GM12878 (cell line): Measurements from ENCODE around the gene RLN2. TPM values are rescaled to one million over a fixed set of nuclear protein-coding genes. Genes with fewer than 3 reads are reported as not detected.

Experiments used
- BACH1 ChIP-seq: fragments of 450-650 bp; IDR thresholded peaks from 2 replicates; pipeline ENCODE4 v1.6.1; 2017; ENCODE audit warnings: mild to moderate bottlenecking, borderline replicate concordance
- BCL11A ChIP-seq: IDR thresholded peaks from 2 replicates; pipeline ENCODE4 v1.6.1; 2011; ENCODE audit warnings: low read depth, low read length
- BHLHE40 ChIP-seq, 2 experiments: fragments of 450-650 bp in 1 of 2; IDR thresholded peaks; 2 replicates each; pipeline ENCODE4 v1.6.1; 2011 to 2017; ENCODE audit warnings: low read depth in 2 of 2, borderline replicate concordance in 1 of 2, improper control_type of control experiment in 1 of 2, low read length in 1 of 2, mild to moderate bottlenecking in 1 of 2
- CBFB ChIP-seq: IDR thresholded peaks from 2 replicates; pipeline ENCODE4 v1.6.1; 2016; ENCODE audit warnings: antibody characterized with exemption, low read depth
- EP300 ChIP-seq, 2 experiments: fragments of 150-350 bp in 1 of 2; IDR thresholded peaks; 2 replicates each; pipeline ENCODE4 v1.6.1; 2011 to 2012; ENCODE audit warnings: low read depth in 2 of 2, low read length in 2 of 2, borderline replicate concordance in 1 of 2, improper control_type of control experiment in 1 of 2, inconsistent platforms in 1 of 2; ENCODE audit not compliant: control insufficient read depth in 1 of 2
- FOS ChIP-seq: IDR thresholded peaks from 3 replicates; pipeline ENCODE4 v1.6.1; 2011; ENCODE audit warnings: borderline replicate concordance; ENCODE audit not compliant: insufficient read length; ENCODE audit errors: extremely low read depth
- HCFC1 ChIP-seq: fragments of 150-350 bp; IDR thresholded peaks from 2 replicates; pipeline ENCODE4 v1.6.1; 2014; ENCODE audit warnings: low read length
- HDAC2 ChIP-seq: fragments of 200-600 bp; sonication (generic); IDR thresholded peaks from 2 replicates; pipeline ENCODE4 v1.6.1; 2017
- HDAC6 ChIP-seq: fragments of 200-600 bp; sonication (generic); IDR thresholded peaks from one replicate; pipeline ENCODE4 v1.8.0; 2017; ENCODE audit warnings: antibody characterized with exemption; ENCODE audit not compliant: unreplicated experiment
- IKZF1 ChIP-seq: fragments of 450-650 bp; conservative IDR thresholded peaks from 2 replicates; pipeline ENCODE4 v1.6.1; 2017; ENCODE audit warnings: antibody characterized with exemption, mild to moderate bottlenecking
- IRF4 ChIP-seq: IDR thresholded peaks from 2 replicates; pipeline ENCODE4 v1.6.1; 2011; ENCODE audit warnings: low read depth, low read length
- KAT2A ChIP-seq: conservative IDR thresholded peaks from 2 replicates; pipeline ENCODE4 v1.6.1; 2011; ENCODE audit warnings: low read depth, low read length; ENCODE audit not compliant: control insufficient read depth
- KDM1A ChIP-seq: fragments of 200-600 bp; sonication (generic); IDR thresholded peaks from 2 replicates; pipeline ENCODE4 v1.6.1; 2016; ENCODE audit warnings: borderline replicate concordance
- NFIC ChIP-seq: IDR thresholded peaks from 2 replicates; pipeline ENCODE4 v1.6.1; 2012; ENCODE audit warnings: low read depth, mild to moderate bottlenecking, inconsistent platforms, low read length, moderate library complexity
- NFYB ChIP-seq: IDR thresholded peaks from 2 replicates; pipeline ENCODE4 v1.6.1; 2011; ENCODE audit warnings: low read depth, mild to moderate bottlenecking, low read length, improper control_type of control experiment, moderate library complexity; ENCODE audit not compliant: insufficient read depth
- RAD21 ChIP-seq: IDR thresholded peaks from 2 replicates; pipeline ENCODE4 v1.6.1; 2011; ENCODE audit warnings: mild to moderate bottlenecking, low read depth, low read length, moderate library complexity; ENCODE audit not compliant: insufficient read depth
- RUNX3 ChIP-seq: IDR thresholded peaks from 2 replicates; pipeline ENCODE4 v1.6.1; 2012; ENCODE audit warnings: low read length, inconsistent platforms
- SPI1 ChIP-seq: IDR thresholded peaks from 2 replicates; pipeline ENCODE4 v1.6.1; 2011; ENCODE audit warnings: low read depth, mild to moderate bottlenecking, low read length, moderate library complexity, borderline replicate concordance; ENCODE audit not compliant: insufficient read depth
- TCF12 ChIP-seq: IDR thresholded peaks from 2 replicates; pipeline ENCODE4 v1.6.1; 2011; ENCODE audit warnings: low read depth, mild to moderate bottlenecking, low read length
- WRNIP1 ChIP-seq: IDR thresholded peaks from 2 replicates; pipeline ENCODE4 v1.6.1; 2011; ENCODE audit warnings: low read depth, low read length, improper control_type of control experiment, borderline replicate concordance
- ZNF24 ChIP-seq: fragments of 450-650 bp; IDR thresholded peaks from 2 replicates; pipeline ENCODE4 v1.6.1; 2017; ENCODE audit warnings: antibody characterized with exemption, mild to moderate bottlenecking
- ZNF384 ChIP-seq: IDR thresholded peaks from 2 replicates; pipeline ENCODE4 v1.6.1; 2012; ENCODE audit warnings: low read depth, mild to moderate bottlenecking, low read length, improper control_type of control experiment, borderline replicate concordance
- polyA plus RNA-seq, 11 experiments: library from polyadenylated mRNA; depleted of rRNA in 4 of 11; unstranded in 6 of 11; stranded (reverse) in 5 of 11; fragments of >200 nt; fragmentation: Nextera tagmentation in 4 of 11; fragmentation: Illumina TruSeq in 1 of 11; extraction: Ambion mirVana in 4 of 11; extraction: Trizol in 1 of 11; gene quantifications; 1 replicate in 1 of 11; 2 replicates in 10 of 11; pipeline versions ENCODE4 v1.2.1 to v1.2.3, GENCODE V29; 2011 to 2016; ENCODE audit warnings: inconsistent platforms in 2 of 11, missing spikeins in 2 of 11, low read depth in 1 of 11
- total RNA-seq, 4 experiments: library from RNA; depleted of rRNA in 3 of 4; stranded (reverse); fragments of >200 nt in 3 of 4; fragmentation: Illumina TruSeq in 1 of 4; extraction: Trizol in 1 of 4; gene quantifications; 2 replicates each; pipeline versions ENCODE4 v1.2.1 to v1.2.3, GENCODE V29; 2013 to 2021
- TF ChIP-seq, protein P1 (sequence below): fragments of 450-650 bp; IDR thresholded peaks from 2 replicates; pipeline ENCODE4 v1.6.1; 2016; ENCODE audit warnings: mild to moderate bottlenecking
- TF ChIP-seq, protein P2 (sequence below): fragments of 150-350 bp; IDR thresholded peaks from 2 replicates; pipeline ENCODE4 v1.6.1; 2014; ENCODE audit warnings: mild to moderate bottlenecking, low read depth, low read length
- TF ChIP-seq, protein P3 (sequence below): IDR thresholded peaks from 2 replicates; pipeline ENCODE4 v1.6.1; 2011; ENCODE audit warnings: low read depth, mild to moderate bottlenecking, low read length, moderate library complexity, borderline replicate concordance; ENCODE audit errors: extremely low read depth
- TF ChIP-seq, protein P4 (sequence below): IDR thresholded peaks from 2 replicates; pipeline ENCODE4 v1.6.1; 2011; ENCODE audit warnings: low read depth, low read length, improper control_type of control experiment, borderline replicate concordance

The RLN2 gene
- total and polyA plus RNA-seq, 10 of the 15 experiments (the other 5 are each of a cell fraction or from before 2014, with no cell fraction given) = 3.3 to 15.7 (median 6.0) TPM

DNA sequence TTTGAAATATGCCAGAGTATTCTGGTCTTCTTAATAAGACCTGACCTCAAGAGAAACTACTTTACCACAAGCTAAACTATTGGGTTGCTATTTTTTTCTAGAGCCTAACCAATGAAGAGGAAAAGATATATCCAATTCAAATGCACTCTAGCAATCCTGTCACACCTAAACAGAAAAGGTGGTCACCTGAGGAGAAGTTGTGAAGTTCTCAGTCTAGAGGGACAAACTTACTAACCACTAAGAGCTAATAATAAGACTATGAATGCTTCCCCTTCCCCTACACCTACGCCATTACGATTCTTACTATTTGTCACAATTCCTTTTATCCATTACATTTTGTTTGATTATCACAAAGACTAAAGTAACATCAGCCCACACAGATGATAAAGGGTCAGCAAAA lies 29.7 kb downstream of the RLN2 start (continued):
- TF ChIP-seq EP300 (IDR thresholded peaks at IDR 0.05; ENCODE audit: borderline replicate concordance in 1 of 2, control insufficient read depth in 1 of 2, low read depth in 2 of 2, low read length in 2 of 2) (0 out of 4 replicates have a peak, but pooled peaks of 1 of the 2 experiments have one; percentile 42), CBFB (no peak), RAD21 (no peak), BHLHE40 (IDR thresholded peaks at IDR 0.05; ENCODE audit: borderline replicate concordance in 1 of 2, low read depth in 2 of 2, low read length in 1 of 2) (peak in 1 of 2 experiments; percentile 73; a peak in 3 of 4 replicates), BCL11A (peak; percentile 43; the same call in 1 of the 2 replicates), HCFC1 (no peak), HDAC2 (no peak), NFIC (peak; percentile 45; the same call in 1 of the 2 replicates), FOS (no peak), ZNF24 (no peak), NFYB (0 out of 2 replicates have a peak, but pooled peaks have one; percentile 12), ZNF384 (no peak; the same call in 1 of the 2 replicates), IKZF1 (peak; percentile 69), RUNX3 (peak; percentile 84), KDM1A (no peak), SPI1 (0 out of 2 replicates have a peak, but pooled peaks have one; percentile 13), BACH1 (peak; percentile 20; the same call in 1 of the 2 replicates), HDAC6 (no peak), WRNIP1 (no peak), KAT2A (no peak), IRF4 (0 out of 2 replicates have a peak, but pooled peaks have one; percentile 23), TCF12 (no peak)
- TF ChIP-seq, protein P1, sequence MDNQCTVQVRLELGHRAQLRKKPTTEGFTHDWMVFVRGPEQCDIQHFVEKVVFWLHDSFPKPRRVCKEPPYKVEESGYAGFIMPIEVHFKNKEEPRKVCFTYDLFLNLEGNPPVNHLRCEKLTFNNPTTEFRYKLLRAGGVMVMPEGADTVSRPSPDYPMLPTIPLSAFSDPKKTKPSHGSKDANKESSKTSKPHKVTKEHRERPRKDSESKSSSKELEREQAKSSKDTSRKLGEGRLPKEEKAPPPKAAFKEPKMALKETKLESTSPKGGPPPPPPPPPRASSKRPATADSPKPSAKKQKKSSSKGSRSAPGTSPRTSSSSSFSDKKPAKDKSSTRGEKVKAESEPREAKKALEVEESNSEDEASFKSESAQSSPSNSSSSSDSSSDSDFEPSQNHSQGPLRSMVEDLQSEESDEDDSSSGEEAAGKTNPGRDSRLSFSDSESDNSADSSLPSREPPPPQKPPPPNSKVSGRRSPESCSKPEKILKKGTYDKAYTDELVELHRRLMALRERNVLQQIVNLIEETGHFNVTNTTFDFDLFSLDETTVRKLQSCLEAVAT = peak; percentile 70
- TF ChIP-seq, protein P2, sequence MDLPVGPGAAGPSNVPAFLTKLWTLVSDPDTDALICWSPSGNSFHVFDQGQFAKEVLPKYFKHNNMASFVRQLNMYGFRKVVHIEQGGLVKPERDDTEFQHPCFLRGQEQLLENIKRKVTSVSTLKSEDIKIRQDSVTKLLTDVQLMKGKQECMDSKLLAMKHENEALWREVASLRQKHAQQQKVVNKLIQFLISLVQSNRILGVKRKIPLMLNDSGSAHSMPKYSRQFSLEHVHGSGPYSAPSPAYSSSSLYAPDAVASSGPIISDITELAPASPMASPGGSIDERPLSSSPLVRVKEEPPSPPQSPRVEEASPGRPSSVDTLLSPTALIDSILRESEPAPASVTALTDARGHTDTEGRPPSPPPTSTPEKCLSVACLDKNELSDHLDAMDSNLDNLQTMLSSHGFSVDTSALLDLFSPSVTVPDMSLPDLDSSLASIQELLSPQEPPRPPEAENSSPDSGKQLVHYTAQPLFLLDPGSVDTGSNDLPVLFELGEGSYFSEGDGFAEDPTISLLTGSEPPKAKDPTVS = no peak
- TF ChIP-seq, protein P3, sequence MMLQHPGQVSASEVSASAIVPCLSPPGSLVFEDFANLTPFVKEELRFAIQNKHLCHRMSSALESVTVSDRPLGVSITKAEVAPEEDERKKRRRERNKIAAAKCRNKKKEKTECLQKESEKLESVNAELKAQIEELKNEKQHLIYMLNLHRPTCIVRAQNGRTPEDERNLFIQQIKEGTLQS = no peak
- TF ChIP-seq, protein P4, sequence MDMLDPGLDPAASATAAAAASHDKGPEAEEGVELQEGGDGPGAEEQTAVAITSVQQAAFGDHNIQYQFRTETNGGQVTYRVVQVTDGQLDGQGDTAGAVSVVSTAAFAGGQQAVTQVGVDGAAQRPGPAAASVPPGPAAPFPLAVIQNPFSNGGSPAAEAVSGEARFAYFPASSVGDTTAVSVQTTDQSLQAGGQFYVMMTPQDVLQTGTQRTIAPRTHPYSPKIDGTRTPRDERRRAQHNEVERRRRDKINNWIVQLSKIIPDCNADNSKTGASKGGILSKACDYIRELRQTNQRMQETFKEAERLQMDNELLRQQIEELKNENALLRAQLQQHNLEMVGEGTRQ = no peak
